ENCODE measurements around the gene KIF5C.

KIF5C gene

GRCh38 chr2:149050188-149050587 is 175.2 kb downstream of the KIF5C start:
- peak; percentile 61 for DNase-seq

GRCh38 chr2:149055751-149056150 is 180.7 kb downstream of the KIF5C start:
- peak; percentile 57 for DNase-seq

GRCh38 chr2:149056541-149057255 is 181.7 kb downstream of the KIF5C start:
- no peak for DNase-seq

- no peak for DNase-seq
Measured at GRCh38 chr2:149057401-149057800, 182.4 kb downstream of the KIF5C start.

- DNase-seq = no peak
Measured at GRCh38 chr2:149058936-149059335, 183.9 kb downstream of the KIF5C start.

GRCh38 chr2:149059822-149060221 is 184.8 kb downstream of the KIF5C start:
- no peak for DNase-seq

- peak; percentile 17 for DNase-seq
Measured at GRCh38 chr2:149061133-149061745, 186.2 kb downstream of the KIF5C start.

- DNase-seq = no peak
Measured at GRCh38 chr2:149062531-149062930, 187.5 kb downstream of the KIF5C start.

GRCh38 chr2:149063177-149063576 is 188.2 kb downstream of the KIF5C start:
- no peak for DNase-seq

GRCh38 chr2:149064365-149064841 is 189.4 kb downstream of the KIF5C start:
- DNase-seq = peak; percentile 67

GRCh38 chr2:149064856-149065630 is 190.0 kb downstream of the KIF5C start:
- peak; percentile 21 for DNase-seq

- DNase-seq = no peak
Measured at GRCh38 chr2:149068225-149068995, 193.4 kb downstream of the KIF5C start.

- DNase-seq = peak; percentile 80
Measured at GRCh38 chr2:149068996-149069888, 194.2 kb downstream of the KIF5C start.

GRCh38 chr2:149070681-149071320 is 195.8 kb downstream of the KIF5C start:
- DNase-seq = no peak

- no peak for DNase-seq
Measured at GRCh38 chr2:149075105-149075504, 200.1 kb downstream of the KIF5C start.

- peak; percentile 32 for DNase-seq
Measured at GRCh38 chr2:149075853-149076252, 200.8 kb downstream of the KIF5C start.

Data from fibroblast of skin of back (primary cell).